GM12878 (cell line): ENCODE data around the gene CEACAM6. TPM values are rescaled to one million over a fixed set of nuclear protein-coding genes. Genes with fewer than 3 reads are reported as not detected.

Experiments used
- ATAC-seq: fragments of 200-7000 bp; cut with Tn5 transposase; 3 replicates; pipeline ENCODE4 v1.9.1; 2020; ENCODE audit warnings: mild to moderate bottlenecking, moderate library complexity
- Bru-seq: library from RNA; stranded (reverse); fragments of 400-500 nt; gene quantifications from one replicate; lab custom pipeline; 2021; lab: Mats Ljungman, UMichigan
- BruChase-seq, 2 experiments: library from RNA; stranded (reverse); fragments of 400-500 nt; gene quantifications; one replicate each; lab custom pipeline; 2021; lab: Mats Ljungman, UMichigan
- BruUV-seq: library from RNA; stranded (reverse); fragments of 400-500 nt; replicated peaks from 2 replicates; lab custom pipeline; 2021; lab: Mats Ljungman, UMichigan
- CTCF ChIA-PET: fragments of 300-600 bp; sonication (Branson Sonifier 250); formaldehyde crosslinking; extraction: SDS; loops from one replicate; lab custom pipeline; 2021; ENCODE audit warnings: inconsistent platforms; lab: Yijun Ruan, JAX
- POLR2A ChIA-PET: fragments of 350-600 bp; formaldehyde crosslinking; extraction: SDS; loops from one replicate; lab custom pipeline; 2021; ENCODE audit warnings: inconsistent platforms; lab: Charles Lee
- RAD21 ChIA-PET: fragments of 300-600 bp; sonication (Branson Sonifier 250); formaldehyde crosslinking; loops from one replicate; lab custom pipeline; 2023; ENCODE audit warnings: antibody characterized with exemption; ENCODE audit not compliant: unreplicated experiment; lab: Charles Lee
- SMC1A ChIA-PET: fragments of 300-600 bp; sonication (Branson Sonifier 250); formaldehyde crosslinking; loops from one replicate; lab custom pipeline; 2023; ENCODE audit not compliant: unreplicated experiment, uncharacterized antibody; lab: Charles Lee
- DNase-seq: peaks from one replicate; pipeline ENCODE4 v3.0.0-alpha.2; 2011; ENCODE audit warnings: low read depth, low spot score
- FAIRE-seq: peaks from 3 replicates; lab custom pipeline; 2011; peaks lifted over from hg19 to GRCh38; lab: Jason Lieb, UNC
- H2AFZ ChIP-seq: 2 replicates; pipeline ENCODE4 v1.6.0; 2011; ENCODE audit warnings: low read depth, low read length, control low read depth; ENCODE audit not compliant: control insufficient read depth
- H3K27ac ChIP-seq: 2 replicates; pipeline ENCODE4 v1.5.1; 2011; ENCODE audit warnings: control low read depth; ENCODE audit not compliant: control insufficient read depth, insufficient read depth
- H3K27me3 ChIP-seq, 2 experiments: replicated peaks in 1 of 2; 2 replicates each; pipeline versions ENCODE4 v1.6.0 to v1.6.1; 2011; ENCODE audit warnings: low read length in 1 of 2; ENCODE audit not compliant: control insufficient read depth in 2 of 2, insufficient read depth in 2 of 2
- H3K36me3 ChIP-seq, 2 experiments: 2 replicates each; pipeline ENCODE4 v1.5.1; 2011; ENCODE audit warnings: low read length in 1 of 2; ENCODE audit not compliant: control insufficient read depth in 2 of 2, insufficient read depth in 2 of 2
- H3K4me1 ChIP-seq: 2 replicates; pipeline ENCODE4 v1.6.1; 2011; ENCODE audit warnings: mild to moderate bottlenecking, low read length, moderate library complexity, mixed read lengths; ENCODE audit not compliant: control insufficient read depth, insufficient read depth
- H3K4me2 ChIP-seq: 2 replicates; pipeline ENCODE4 v1.6.0; 2011; ENCODE audit warnings: control low read depth; ENCODE audit not compliant: control insufficient read depth, insufficient read depth
- H3K4me3 ChIP-seq: fragments of 200-600 bp; sonication (generic); 2 replicates; pipeline ENCODE4 v1.5.1; 2016
- H3K79me2 ChIP-seq: 2 replicates; pipeline ENCODE4 v1.6.0; 2011; ENCODE audit warnings: low read length; ENCODE audit not compliant: control insufficient read depth, insufficient read depth
- H3K9ac ChIP-seq: 2 replicates; pipeline ENCODE4 v1.8.0; 2011; ENCODE audit warnings: low read length, control low read depth, mixed read lengths; ENCODE audit not compliant: control insufficient read depth, insufficient read depth
- H3K9me3 ChIP-seq: replicated peaks from 3 replicates; pipeline ENCODE4 v1.5.1; 2011; ENCODE audit warnings: mild to moderate bottlenecking, low read length; ENCODE audit not compliant: control insufficient read depth, insufficient read depth
- H4K20me1 ChIP-seq: 2 replicates; pipeline ENCODE4 v1.6.0; 2011; ENCODE audit not compliant: control insufficient read depth, insufficient read depth
- EED ChIP-seq: sonication (generic); IDR thresholded peaks from 2 replicates; pipeline ENCODE4 v1.6.1; 2016; ENCODE audit warnings: antibody characterized with exemption, low read depth
- ELK1 ChIP-seq: IDR thresholded peaks from 2 replicates; pipeline ENCODE4 v1.6.1; 2012; ENCODE audit warnings: low read depth, low read length, improper control_type of control experiment
- FOS ChIP-seq: IDR thresholded peaks from 3 replicates; pipeline ENCODE4 v1.6.1; 2011; ENCODE audit warnings: borderline replicate concordance; ENCODE audit not compliant: insufficient read length; ENCODE audit errors: extremely low read depth
- HDAC2 ChIP-seq: fragments of 200-600 bp; sonication (generic); IDR thresholded peaks from 2 replicates; pipeline ENCODE4 v1.6.1; 2017
- HSF1 ChIP-seq: fragments of 150-350 bp; IDR thresholded peaks from 2 replicates; pipeline ENCODE4 v1.6.1; 2014; ENCODE audit warnings: mild to moderate bottlenecking, low read depth, low read length
- IRF4 ChIP-seq: IDR thresholded peaks from 2 replicates; pipeline ENCODE4 v1.6.1; 2011; ENCODE audit warnings: low read depth, low read length
- KLF5 ChIP-seq: fragments of 450-650 bp; IDR thresholded peaks from 2 replicates; pipeline ENCODE4 v1.6.1; 2014; ENCODE audit warnings: mild to moderate bottlenecking; ENCODE audit not compliant: partially characterized antibody
- MEF2A ChIP-seq: IDR thresholded peaks from 2 replicates; pipeline ENCODE4 v1.6.1; 2011; ENCODE audit warnings: low read depth, mild to moderate bottlenecking, low read length, moderate library complexity; ENCODE audit not compliant: insufficient read depth
- RAD51 ChIP-seq: fragments of 450-650 bp; IDR thresholded peaks from 2 replicates; pipeline ENCODE4 v1.6.1; 2016; ENCODE audit warnings: moderate library complexity, mild to moderate bottlenecking, inconsistent platforms
- RCOR1 ChIP-seq: conservative IDR thresholded peaks from 2 replicates; pipeline ENCODE4 v1.6.1; 2012; ENCODE audit warnings: low read depth, low read length, improper control_type of control experiment
- SMAD1 ChIP-seq: fragments of 450-650 bp; IDR thresholded peaks from 2 replicates; pipeline ENCODE4 v1.6.1; 2018; ENCODE audit warnings: mild to moderate bottlenecking, low read depth; ENCODE audit not compliant: partially characterized antibody
- STAT3 ChIP-seq: IDR thresholded peaks from 2 replicates; pipeline ENCODE4 v1.6.1; 2011; ENCODE audit warnings: low read depth, low read length, improper control_type of control experiment
- TAF1 ChIP-seq: IDR thresholded peaks from 2 replicates; pipeline ENCODE4 v1.6.1; 2011; ENCODE audit warnings: mild to moderate bottlenecking, low read depth, low read length, borderline replicate concordance
- ZNF207 ChIP-seq: fragments of 450-650 bp; IDR thresholded peaks from 2 replicates; pipeline ENCODE4 v1.6.1; 2014; ENCODE audit warnings: antibody characterized with exemption, mild to moderate bottlenecking, borderline replicate concordance
- ZNF384 ChIP-seq: IDR thresholded peaks from 2 replicates; pipeline ENCODE4 v1.6.1; 2012; ENCODE audit warnings: low read depth, mild to moderate bottlenecking, low read length, improper control_type of control experiment, borderline replicate concordance
- WGBS: methylation state at CpG from one replicate; pipeline ENCODE4 v1.1.6; 2016; ENCODE audit warnings: low lambda C conversion rate; ENCODE audit not compliant: insufficient replicate concordance, insufficient coverage; ENCODE audit errors: missing lambda C conversion rate; 5-methylcytosine and 5-hydroxymethylcytosine counted together
- in situ Hi-C: fragments of 300-500 bp; cut with MboI; formaldehyde crosslinking; loops from 9 replicates; pipeline ENCODE4 v1.14.3; 2018; ENCODE audit warnings: mixed read lengths
- intact Hi-C: fragments of 100-400 bp; cut with micrococcal nuclease; formaldehyde crosslinking; loops from one replicate; pipeline ENCODE4 v1.14.2; 2022; ENCODE audit not compliant: unreplicated experiment
- long read RNA-seq, 2 experiments: library from polyadenylated mRNA; unstranded; transcript quantifications; one replicate each; pipeline ENCODE4 v2.0.0, GENCODE V29; 2019 to 2020
- polyA minus RNA-seq, 3 experiments: library from RNA; depleted of rRNA, polyadenylated mRNA; stranded (reverse); fragments of >200 nt; gene quantifications; 2 replicates each; pipeline ENCODE4 v1.2.3, GENCODE V29; 2011
- polyA plus RNA-seq, 11 experiments: library from polyadenylated mRNA; depleted of rRNA in 4 of 11; unstranded in 6 of 11; stranded (reverse) in 5 of 11; fragments of >200 nt; fragmentation: Nextera tagmentation in 4 of 11; fragmentation: Illumina TruSeq in 1 of 11; extraction: Ambion mirVana in 4 of 11; extraction: Trizol in 1 of 11; gene quantifications; 1 replicate in 1 of 11; 2 replicates in 10 of 11; pipeline versions ENCODE4 v1.2.1 to v1.2.3, GENCODE V29; 2011 to 2016; ENCODE audit warnings: inconsistent platforms in 2 of 11, missing spikeins in 2 of 11, low read depth in 1 of 11
- total RNA-seq, 4 experiments: library from RNA; depleted of rRNA in 3 of 4; stranded (reverse); fragments of >200 nt in 3 of 4; fragmentation: Illumina TruSeq in 1 of 4; extraction: Trizol in 1 of 4; gene quantifications; 2 replicates each; pipeline versions ENCODE4 v1.2.1 to v1.2.3, GENCODE V29; 2013 to 2021
- TF ChIP-seq, protein P1 (sequence below): fragments of 450-650 bp; formaldehyde crosslinking; IDR thresholded peaks from 2 replicates; pipeline ENCODE4 v1.4.0; 2022; ENCODE audit warnings: mild to moderate bottlenecking, moderate library complexity

The CEACAM6 gene
- total RNA-seq (2013; cell fraction: nucleolus; rRNA removed) = not detected in 2 replicates
- total RNA-seq (2014; rRNA removed) = not detected in 2 replicates
- total RNA-seq (2014; rRNA removed; fragmentation: Illumina TruSeq; extraction: Trizol) = not detected in 2 replicates
- total RNA-seq (2021) = 0.26 and 0.27 TPM in 2 replicates
- polyA plus RNA-seq (2011; ENCODE audit: low read depth) = not detected
- polyA plus RNA-seq (2011; rRNA removed) = not detected in 2 replicates
- polyA plus RNA-seq (2011; cell fraction: cytosol; rRNA removed) = not detected in 2 replicates
- not detected in 2 replicates for polyA plus RNA-seq (2011; cell fraction: nucleus; rRNA removed)
- polyA plus RNA-seq (2012) = not detected in 2 replicates
- not detected in 2 replicates for polyA plus RNA-seq (2014; fragmentation: Illumina TruSeq; extraction: Trizol)
- polyA plus RNA-seq (2014; fragmentation: Nextera tagmentation; extraction: Ambion mirVana) = not detected
- not detected in 2 replicates for polyA plus RNA-seq (2014; rRNA removed)
- not detected for polyA plus RNA-seq (2016; fragmentation: Nextera tagmentation; extraction: Ambion mirVana)
- polyA minus RNA-seq (2011; rRNA and poly(A)+ RNA removed) = not detected in 2 replicates
- polyA minus RNA-seq (2011; cell fraction: cytosol; rRNA and poly(A)+ RNA removed) = not detected in 2 replicates
- polyA minus RNA-seq (2011; cell fraction: nucleus; rRNA and poly(A)+ RNA removed) = not detected in 2 replicates
- Bru-seq, nascent RNA = percentile 4 among the genes with signal in this experiment
- percentile 8 among the genes with signal in this experiment for BruChase-seq, experiment 1, labeled RNA remaining after a 6-hour chase
- not detected for BruChase-seq, experiment 2, labeled RNA remaining after a 2-hour chase
- long read RNA-seq, experiment 1 = 0 reads
- long read RNA-seq, experiment 2 = 0 reads

DNA sequence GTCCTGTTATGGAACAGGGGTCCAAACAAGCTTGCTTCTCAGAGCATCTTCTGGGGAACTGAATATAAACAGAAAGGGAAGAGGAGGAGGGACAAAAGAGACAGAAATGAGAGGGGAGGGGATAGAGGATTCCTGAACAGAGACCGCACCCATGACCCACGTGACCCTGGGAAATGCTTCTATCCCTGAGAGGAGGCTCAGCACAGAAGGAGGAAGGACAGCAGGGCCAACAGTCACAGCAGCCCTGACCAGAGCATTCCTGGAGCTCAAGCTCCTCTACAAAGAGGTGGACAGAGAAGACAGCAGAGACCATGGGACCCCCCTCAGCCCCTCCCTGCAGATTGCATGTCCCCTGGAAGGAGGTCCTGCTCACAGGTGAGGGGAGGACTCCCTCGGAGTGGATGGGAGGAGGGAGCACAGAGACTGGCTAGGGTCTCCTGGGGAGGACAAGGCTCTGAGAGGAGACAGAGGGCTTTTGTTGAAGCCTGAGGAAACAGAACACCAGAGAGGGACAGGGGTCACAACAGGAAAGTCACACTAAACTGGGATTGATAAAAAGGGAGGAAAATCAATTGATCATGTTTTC lies at the start of gene CEACAM6:
TSS of gene CEACAM6 (plus strand) at position 203 of the 586 bp plus-strand sequence. CDS start at position 312, 109 bp downstream.
- no peak for FAIRE-seq
- in situ Hi-C loops = no loop called here
- SMC1A ChIA-PET = interaction anchor here (0.9 to 3.1 kb wide), 2 partner anchors 30 to 31 kb away, joined by 3 to 13 read pairs; no protein-coding TSS in a partner anchor
- TF ChIP-seq, protein P1, sequence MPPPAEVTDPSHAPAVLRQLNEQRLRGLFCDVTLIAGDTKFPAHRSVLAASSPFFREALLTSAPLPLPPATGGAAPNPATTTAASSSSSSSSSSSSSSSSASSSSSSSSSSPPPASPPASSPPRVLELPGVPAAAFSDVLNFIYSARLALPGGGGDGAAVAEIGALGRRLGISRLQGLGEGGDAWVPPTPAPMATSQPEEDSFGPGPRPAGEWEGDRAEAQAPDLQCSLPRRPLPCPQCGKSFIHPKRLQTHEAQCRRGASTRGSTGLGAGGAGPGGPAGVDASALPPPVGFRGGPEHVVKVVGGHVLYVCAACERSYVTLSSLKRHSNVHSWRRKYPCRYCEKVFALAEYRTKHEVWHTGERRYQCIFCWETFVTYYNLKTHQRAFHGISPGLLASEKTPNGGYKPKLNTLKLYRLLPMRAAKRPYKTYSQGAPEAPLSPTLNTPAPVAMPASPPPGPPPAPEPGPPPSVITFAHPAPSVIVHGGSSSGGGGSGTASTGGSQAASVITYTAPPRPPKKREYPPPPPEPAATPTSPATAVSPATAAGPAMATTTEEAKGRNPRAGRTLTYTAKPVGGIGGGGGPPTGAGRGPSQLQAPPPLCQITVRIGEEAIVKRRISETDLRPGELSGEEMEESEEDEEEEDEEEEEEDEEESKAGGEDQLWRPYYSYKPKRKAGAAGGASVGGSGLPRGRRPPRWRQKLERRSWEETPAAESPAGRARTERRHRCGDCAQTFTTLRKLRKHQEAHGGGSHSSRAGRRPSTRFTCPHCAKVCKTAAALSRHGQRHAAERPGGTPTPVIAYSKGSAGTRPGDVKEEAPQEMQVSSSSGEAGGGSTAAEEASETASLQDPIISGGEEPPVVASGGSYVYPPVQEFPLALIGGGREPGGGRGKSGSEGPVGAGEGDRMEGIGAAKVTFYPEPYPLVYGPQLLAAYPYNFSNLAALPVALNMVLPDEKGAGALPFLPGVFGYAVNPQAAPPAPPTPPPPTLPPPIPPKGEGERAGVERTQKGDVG (CRISPR knock-in tag) = no peak
- TF ChIP-seq ZNF384 (no peak), KLF5 (no peak), ZNF207 (no peak), RCOR1 (no peak), EED (no peak), ELK1 (no peak), HSF1 (no peak), SMAD1 (no peak), RAD51 (no peak), FOS (no peak), HDAC2 (no peak), STAT3 (no peak), TAF1 (no peak), IRF4 (no peak), MEF2A (no peak)

More for the DNA sequence above, at the start of gene CEACAM6:
- intact Hi-C loops = no loop called here
- H3K4me2 ChIP-seq = no peak within 1 kb of the TSS
- H3K9me3 ChIP-seq = no peaks in the 10 kb centered on the region
- H3K9ac ChIP-seq = no peak within 1 kb of the TSS
- BruUV-seq = no TSS peak
- no peaks in the 10 kb centered on the region for H3K36me3 ChIP-seq
- ATAC-seq (no peak), DNase-seq (no peak)
- CTCF ChIA-PET = interaction anchor here (0.5 to 7.7 kb wide), 7 partner anchors 9 to 113 kb away, joined by 3 to 76 read pairs (median 17); partner anchors contain the start of gene CEACAM3
- H4K20me1 ChIP-seq = no peaks in the 10 kb centered on the region
- H3K79me2 ChIP-seq = no peaks in the 10 kb centered on the region
- POLR2A ChIA-PET = no interaction called here
- 6% methylated on average over 3 of the region's 3 CpGs for WGBS
- no peaks in the 10 kb centered on the region for H3K4me1 ChIP-seq
- RAD21 ChIA-PET = no interaction called here
- H2AFZ ChIP-seq = no peak within 1 kb of the TSS
- H3K27ac ChIP-seq = no peak within 1 kb of the TSS
- H3K27me3 ChIP-seq = peaks cover 0 to 2% of the 10 kb centered on the region in 2 experiments; a peak in 2 of 4 replicates
- H3K4me3 ChIP-seq = no peak within 1 kb of the TSS
